B cell (primary cell): Measurements from ENCODE around the gene GRID1. TPM values are rescaled to one million over a fixed set of nuclear protein-coding genes. Genes with fewer than 3 reads are reported as not detected.

ENCODE experiments used
- ATAC-seq: fragments of 200-7000 bp; cut with Tn5 transposase; one replicate; pipeline ENCODE4 v1.10.0; 2021; ENCODE audit warnings: low read depth, mild to moderate bottlenecking, moderate number of reproducible peaks, moderate library complexity
- CTCF ChIA-PET: fragments of 350-600 bp; sonication (Branson Sonifier 250); formaldehyde crosslinking; loops from one replicate; lab custom pipeline; 2021; ENCODE audit warnings: antibody characterized with exemption, inconsistent platforms; lab: Charles Lee
- POLR2A ChIA-PET: fragments of 350-600 bp; sonication (Branson Sonifier 250); formaldehyde crosslinking; loops from one replicate; lab custom pipeline; 2021; ENCODE audit warnings: antibody characterized with exemption; lab: Charles Lee
- DNase-seq: peaks from one replicate; pipeline ENCODE4 v3.0.0; 2013
- H2AFZ ChIP-seq: 2 replicates; pipeline ENCODE4 v1.6.1; 2012; ENCODE audit warnings: mild to moderate bottlenecking, low read depth, low read length; ENCODE audit not compliant: insufficient read depth, poor library complexity, severe bottlenecking
- H3K27ac ChIP-seq, 2 donors: 1 replicate in 1 of 2; 2 replicates in 1 of 2; pipeline ENCODE4 v1.5.1; 2012 to 2013; ENCODE audit warnings: low read length in 2 of 2, mild to moderate bottlenecking in 2 of 2, moderate library complexity in 1 of 2
- H3K27me3 ChIP-seq, 4 experiments: fragments of 200-600 bp in 1 of 4; sonication (generic) in 1 of 4; replicated peaks in 1 of 4; 1 replicate in 2 of 4; 2 replicates in 2 of 4; pipeline versions ENCODE4 v1.6.1 to v1.7.0; 2013 to 2016; ENCODE audit warnings: low read length in 3 of 4, mild to moderate bottlenecking in 2 of 4, mixed read lengths in 1 of 4, moderate library complexity in 1 of 4; ENCODE audit not compliant: insufficient read depth in 4 of 4, control insufficient read depth in 3 of 4; ENCODE audit errors: control extremely low read depth in 1 of 4
- H3K36me3 ChIP-seq, 2 experiments: replicated peaks in 1 of 2; 1 replicate in 1 of 2; 2 replicates in 1 of 2; pipeline versions ENCODE4 v1.6.1 to v1.7.1; 2013; ENCODE audit warnings: low read length in 1 of 2; ENCODE audit not compliant: insufficient read depth in 2 of 2, control insufficient read depth in 1 of 2; ENCODE audit errors: control extremely low read depth in 1 of 2, extremely low read depth in 1 of 2
- H3K4me1 ChIP-seq, 2 donors: fragments of 200-600 bp in 1 of 2; sonication (generic) in 1 of 2; 1 replicate in 1 of 2; 2 replicates in 1 of 2; pipeline versions ENCODE4 v1.5.1 to v1.6.1; 2013 to 2017; ENCODE audit warnings: low read length in 2 of 2; ENCODE audit not compliant: control insufficient read depth in 2 of 2, insufficient read depth in 2 of 2
- H3K4me2 ChIP-seq: replicated peaks from 2 replicates; pipeline ENCODE3; 2012; ENCODE audit warnings: mild to moderate bottlenecking, low read depth, low read length; ENCODE audit not compliant: poor library complexity, severe bottlenecking
- H3K4me3 ChIP-seq, 5 experiments: fragments of 200-600 bp in 1 of 5; sonication (generic) in 1 of 5; 1 replicate in 3 of 5; 2 replicates in 2 of 5; pipeline versions ENCODE4 v1.5.1 to v1.7.0; 2011 to 2016; ENCODE audit warnings: low read length in 4 of 5, mild to moderate bottlenecking in 4 of 5, low read depth in 2 of 5, control low read depth in 1 of 5, moderate library complexity in 1 of 5; ENCODE audit not compliant: insufficient read depth in 1 of 5; ENCODE audit errors: control extremely low read depth in 1 of 5, extremely low read depth in 1 of 5
- H3K79me2 ChIP-seq: fragments of 200-600 bp; sonication (generic); one replicate; pipeline ENCODE4 v1.6.0; 2016; ENCODE audit warnings: low read length; ENCODE audit not compliant: control insufficient read depth, insufficient read depth
- H3K9ac ChIP-seq: fragments of 200-600 bp; sonication (generic); 2 replicates; pipeline ENCODE4 v1.6.1; 2017; ENCODE audit warnings: mild to moderate bottlenecking, low read length, moderate library complexity
- H3K9me3 ChIP-seq, 3 donors: one replicate each; pipeline versions ENCODE4 v1.6.1 to v1.7.1; 2013; ENCODE audit warnings: low read length in 2 of 3; ENCODE audit not compliant: control insufficient read depth in 2 of 3, insufficient read depth in 1 of 3; ENCODE audit errors: control extremely low read depth in 1 of 3
- H4K20me1 ChIP-seq: 2 replicates; pipeline ENCODE4 v1.6.0; 2012; ENCODE audit warnings: mild to moderate bottlenecking, low read length; ENCODE audit not compliant: insufficient read depth, control insufficient read depth, poor library complexity, severe bottlenecking
- H3K27ac Mint-ChIP-seq: one replicate; pipeline ENCODE4 v1.8.0; 2021; ENCODE audit warnings: mixed read lengths
- H3K27me3 Mint-ChIP-seq: one replicate; pipeline ENCODE4 v1.8.0; 2021; ENCODE audit warnings: mixed read lengths
- H3K4me1 Mint-ChIP-seq: one replicate; pipeline ENCODE4 v1.8.0; 2021; ENCODE audit warnings: mixed read lengths
- H3K4me3 Mint-ChIP-seq: one replicate; pipeline ENCODE4 v1.8.0; 2021; ENCODE audit warnings: mixed read lengths
- H3K9me3 Mint-ChIP-seq: one replicate; pipeline ENCODE4 v1.8.0; 2022; ENCODE audit warnings: mixed read lengths; ENCODE audit not compliant: insufficient read depth
- EZH2 ChIP-seq: IDR thresholded peaks from 2 replicates; pipeline ENCODE4 v1.6.1; 2012; ENCODE audit warnings: borderline replicate concordance, low read depth, mild to moderate bottlenecking, moderate library complexity, low read length; ENCODE audit not compliant: insufficient read depth, poor library complexity, severe bottlenecking
- WGBS: methylation state at CpG from one replicate; pipeline ENCODE4 v1.1.5; 2013; ENCODE audit warnings: missing lambda C conversion rate; ENCODE audit not compliant: insufficient coverage; 5-methylcytosine and 5-hydroxymethylcytosine counted together
- intact Hi-C: fragments of 100-400 bp; cut with micrococcal nuclease; formaldehyde crosslinking; loops from one replicate; pipeline ENCODE4 v1.10.0; 2022
- polyA plus RNA-seq: library from polyadenylated mRNA; depleted of rRNA; stranded (reverse); fragments of >200 nt; gene quantifications from 2 replicates; pipeline ENCODE4 v1.2.3, GENCODE V29; 2012
- total RNA-seq, 2 donors: library from RNA; stranded (reverse); fragments of 120-200 nt in 1 of 2; gene quantifications; 1 replicate in 1 of 2; 2 replicates in 1 of 2; pipeline versions ENCODE4 v1.2.3 to v1.2.4, GENCODE V29; 2013 to 2022
- TF ChIP-seq, protein P1 (sequence below): fragments of 200-600 bp; IDR thresholded peaks from one replicate; pipeline ENCODE4 v1.8.0; 2022; ENCODE audit warnings: antibody characterized with exemption, mild to moderate bottlenecking

The GRID1 gene
- total and polyA plus RNA-seq, 2 donors (not counting 1 experiment from before 2014, with no cell fraction given), result not detected

DNA sequence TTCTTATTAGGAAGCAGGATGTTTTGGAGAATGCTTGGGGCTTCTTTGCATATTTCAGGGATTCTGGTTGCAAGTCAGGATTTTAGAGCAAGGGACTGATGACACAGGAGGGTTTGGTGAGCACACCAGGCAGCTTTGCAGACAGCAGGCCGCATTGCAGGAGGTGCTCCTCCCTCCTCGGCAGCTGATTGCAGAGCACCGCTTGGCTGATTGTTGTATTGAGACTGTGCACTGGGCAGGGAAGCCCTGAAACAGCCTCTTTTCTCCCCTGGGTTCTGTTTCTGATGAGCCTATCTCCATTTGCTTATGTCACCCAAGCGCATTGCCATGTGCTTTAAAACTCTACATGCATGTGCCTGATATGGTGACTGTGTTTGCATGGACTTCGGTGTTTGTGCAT is 769.6 kb downstream of the GRID1 start:
- WGBS, result 93% methylated on average over 4 of the region's 5 CpGs
- H3K36me3 ChIP-seq, result no peaks in the 10 kb centered on the region
- H3K4me2 ChIP-seq, result no peak overlapping the region
- no peaks in the 10 kb centered on the region for H4K20me1 ChIP-seq
- POLR2A ChIA-PET, result no interaction called here
- Mint-ChIP-seq H3K4me1 (no peaks in the 10 kb centered on the region), H3K9me3 (no peaks in the 10 kb centered on the region), H3K27ac (no peak overlapping the region), H3K27me3 (peaks cover 8% of the 10 kb centered on the region), H3K4me3 (no peak overlapping the region)
- H3K9ac ChIP-seq, result no peak overlapping the region
- ATAC-seq, result no peak
- no peaks in the 10 kb centered on the region for H3K4me1 ChIP-seq
- H3K27ac ChIP-seq, result no peak overlapping the region
- no peak overlapping the region for H2AFZ ChIP-seq
- DNase-seq, result no peak
- no peaks in the 10 kb centered on the region for H3K9me3 ChIP-seq
- intact Hi-C loops, result no loop called here
- H3K79me2 ChIP-seq, result no peaks in the 10 kb centered on the region
- CTCF ChIA-PET, result no interaction called here
- H3K27me3 ChIP-seq, result no peaks in the 10 kb centered on the region
- H3K4me3 ChIP-seq, result no peak overlapping the region
- no peak for TF ChIP-seq EZH2
- TF ChIP-seq, protein P1, sequence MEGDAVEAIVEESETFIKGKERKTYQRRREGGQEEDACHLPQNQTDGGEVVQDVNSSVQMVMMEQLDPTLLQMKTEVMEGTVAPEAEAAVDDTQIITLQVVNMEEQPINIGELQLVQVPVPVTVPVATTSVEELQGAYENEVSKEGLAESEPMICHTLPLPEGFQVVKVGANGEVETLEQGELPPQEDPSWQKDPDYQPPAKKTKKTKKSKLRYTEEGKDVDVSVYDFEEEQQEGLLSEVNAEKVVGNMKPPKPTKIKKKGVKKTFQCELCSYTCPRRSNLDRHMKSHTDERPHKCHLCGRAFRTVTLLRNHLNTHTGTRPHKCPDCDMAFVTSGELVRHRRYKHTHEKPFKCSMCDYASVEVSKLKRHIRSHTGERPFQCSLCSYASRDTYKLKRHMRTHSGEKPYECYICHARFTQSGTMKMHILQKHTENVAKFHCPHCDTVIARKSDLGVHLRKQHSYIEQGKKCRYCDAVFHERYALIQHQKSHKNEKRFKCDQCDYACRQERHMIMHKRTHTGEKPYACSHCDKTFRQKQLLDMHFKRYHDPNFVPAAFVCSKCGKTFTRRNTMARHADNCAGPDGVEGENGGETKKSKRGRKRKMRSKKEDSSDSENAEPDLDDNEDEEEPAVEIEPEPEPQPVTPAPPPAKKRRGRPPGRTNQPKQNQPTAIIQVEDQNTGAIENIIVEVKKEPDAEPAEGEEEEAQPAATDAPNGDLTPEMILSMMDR, result no peak

DNA sequence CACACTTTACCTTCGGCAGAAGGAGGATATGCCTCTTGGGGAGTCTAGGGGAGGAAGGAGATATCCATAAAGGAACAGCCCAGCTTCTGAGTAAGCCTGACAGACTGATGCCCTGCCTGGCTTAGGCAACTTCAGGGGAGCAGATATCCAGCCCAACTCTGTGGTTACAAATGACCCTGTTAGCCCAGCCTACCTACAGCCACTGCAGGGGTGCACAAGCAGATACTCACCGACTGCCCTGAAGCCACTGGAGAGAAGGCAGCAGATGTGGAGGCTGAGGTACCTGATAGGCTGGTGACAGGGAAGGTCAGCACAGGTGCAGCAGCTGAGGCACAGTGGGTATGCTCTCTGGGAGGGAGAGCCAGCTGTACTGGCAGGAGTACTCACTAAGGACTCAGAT is 770.2 kb downstream of the GRID1 start:
- DNase-seq (no peak), ATAC-seq (no peak)
- Histone ChIP-seq H2AFZ (no peak overlapping the region), H3K27ac (no peak overlapping the region), H4K20me1 (no peaks in the 10 kb centered on the region), H3K4me2 (no peak overlapping the region), H3K4me1 (no peaks in the 10 kb centered on the region), H3K27me3 (no peaks in the 10 kb centered on the region), H3K4me3 (no peak overlapping the region), H3K9ac (no peak overlapping the region), H3K36me3 (no peaks in the 10 kb centered on the region), H3K79me2 (no peaks in the 10 kb centered on the region), H3K9me3 (no peaks in the 10 kb centered on the region)
- ChIA-PET CTCF (no interaction called here), POLR2A (no interaction called here)
- Mint-ChIP-seq H3K4me1 (no peaks in the 10 kb centered on the region), H3K9me3 (no peaks in the 10 kb centered on the region), H3K27me3 (peaks cover 8% of the 10 kb centered on the region), H3K4me3 (no peak overlapping the region), H3K27ac (no peak overlapping the region)
- TF ChIP-seq EZH2, result no peak
- TF ChIP-seq, protein P1, result no peak
- WGBS, result 80% methylated on average over 1 of the region's 2 CpGs
- intact Hi-C loops, result no loop called here
